ENCODE results near the gene CFAP97D1.

Gene CFAP97D1

DNA sequence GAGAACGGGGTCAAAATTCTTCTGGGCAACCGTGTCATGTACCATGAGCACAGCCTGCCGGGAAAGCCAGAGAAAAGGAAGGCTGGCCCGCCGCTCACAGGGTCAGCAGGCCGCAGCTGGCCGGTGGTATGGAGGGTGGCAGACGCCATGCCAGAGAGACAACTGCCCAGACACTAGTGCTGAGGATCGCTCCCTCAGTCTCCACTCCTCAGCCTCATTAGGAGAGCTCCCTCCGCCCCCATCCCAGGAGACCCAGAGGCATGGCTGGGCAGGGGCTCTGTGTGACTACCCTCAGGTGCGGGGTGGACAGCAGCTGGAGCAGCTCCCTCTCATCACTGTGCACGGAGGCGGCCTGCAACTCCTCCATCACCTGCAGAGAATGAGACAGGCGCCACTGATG, 49.5 kb downstream of the CFAP97D1 start:
- no peak for DNase-seq

DNA sequence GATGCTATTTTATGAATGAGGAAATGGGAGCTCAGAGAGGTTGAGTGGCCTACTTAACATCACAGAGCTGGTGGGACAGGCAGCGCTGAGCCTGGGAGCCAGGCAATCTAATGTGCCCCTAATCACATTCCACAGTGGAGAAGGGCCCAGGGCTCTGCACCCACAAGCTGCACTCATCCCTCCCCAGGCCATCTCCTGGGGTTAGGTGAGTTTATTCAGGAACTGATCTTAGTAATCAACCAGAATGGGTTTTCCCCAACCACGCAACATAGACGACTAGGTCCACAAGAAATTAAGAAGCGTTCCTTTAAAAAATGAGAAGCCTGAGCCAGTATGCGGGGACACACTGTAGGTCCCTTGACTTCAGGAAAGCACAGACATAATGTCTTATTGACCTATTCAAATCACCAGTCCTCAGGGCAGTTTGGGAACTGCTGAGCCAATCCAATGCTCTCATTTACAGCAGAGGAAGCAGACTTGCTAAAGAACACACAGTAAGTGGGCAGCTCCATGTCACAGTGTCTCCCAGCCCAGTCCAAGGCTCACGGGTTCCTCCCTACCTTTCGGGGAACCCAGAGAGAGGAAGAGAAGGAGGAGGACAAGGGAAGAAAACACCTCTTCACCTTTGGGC, 50.4 kb downstream of the CFAP97D1 start:
- peak in 1 of 14 donors; percentile 24 for DNase-seq

DNA sequence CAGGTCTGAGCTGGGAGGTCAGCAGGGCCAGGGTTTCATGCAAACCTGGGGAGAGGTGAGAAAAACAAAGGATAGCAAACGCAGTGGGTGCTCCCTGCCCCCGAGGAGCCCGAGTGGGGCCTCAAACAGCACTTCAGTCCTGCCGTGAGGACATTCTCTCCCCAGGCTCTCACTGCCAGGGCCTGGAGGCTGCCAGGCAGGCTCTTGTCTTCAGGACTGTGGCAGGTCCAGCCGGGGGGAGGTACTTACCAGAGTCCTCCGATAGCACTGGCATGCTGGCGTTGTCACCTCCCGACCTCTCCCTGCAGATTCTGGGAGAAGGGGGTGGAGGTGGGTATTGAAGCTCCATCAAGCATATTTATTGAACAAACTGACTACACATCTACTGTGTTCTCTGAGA, 51.4 kb downstream of the CFAP97D1 start:
- peak in 1 of 14 donors; percentile 45 for DNase-seq

DNA sequence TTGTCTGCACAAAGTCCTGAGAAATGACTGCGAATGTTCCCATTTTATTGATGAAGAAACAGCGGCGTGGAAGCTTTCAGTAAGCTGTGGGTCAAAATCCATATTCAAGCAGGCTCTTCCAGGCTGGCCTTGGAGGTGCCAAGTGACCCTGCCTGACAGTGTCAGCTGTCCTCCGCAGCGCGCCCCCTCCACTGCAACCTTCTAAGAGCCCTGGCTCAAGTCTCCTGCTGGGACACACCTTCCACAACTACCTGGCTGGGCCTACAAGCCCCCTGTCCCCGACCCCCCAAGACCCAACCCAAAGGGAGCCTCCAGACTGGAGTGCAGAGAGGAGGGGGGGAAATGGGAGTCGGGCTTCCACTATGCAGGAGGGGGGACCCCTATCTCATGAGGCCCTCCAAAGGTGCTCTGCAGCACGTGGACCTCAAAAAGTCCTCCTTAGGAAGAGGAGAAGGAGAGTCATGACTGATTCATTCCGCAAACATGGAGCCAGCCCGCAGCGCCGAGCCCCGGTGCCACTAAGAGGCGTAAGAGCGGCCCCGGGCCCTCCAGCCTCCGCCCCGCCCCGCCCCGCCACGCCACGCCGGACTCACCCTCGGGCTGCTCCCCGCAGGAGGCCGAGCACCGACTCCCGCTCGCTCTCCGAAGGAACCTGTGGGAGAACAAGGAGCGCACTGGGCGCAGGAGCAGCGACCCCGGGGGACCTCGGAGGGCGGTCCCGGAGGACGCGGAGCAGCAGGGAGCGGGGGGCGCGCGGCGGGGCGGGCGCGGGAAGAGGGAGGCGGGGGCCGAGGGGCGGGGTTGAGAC, 52.1 kb downstream of the CFAP97D1 start:
- peak in 3 of 14 donors; percentile 29 to 55 (median 50) for DNase-seq

DNA sequence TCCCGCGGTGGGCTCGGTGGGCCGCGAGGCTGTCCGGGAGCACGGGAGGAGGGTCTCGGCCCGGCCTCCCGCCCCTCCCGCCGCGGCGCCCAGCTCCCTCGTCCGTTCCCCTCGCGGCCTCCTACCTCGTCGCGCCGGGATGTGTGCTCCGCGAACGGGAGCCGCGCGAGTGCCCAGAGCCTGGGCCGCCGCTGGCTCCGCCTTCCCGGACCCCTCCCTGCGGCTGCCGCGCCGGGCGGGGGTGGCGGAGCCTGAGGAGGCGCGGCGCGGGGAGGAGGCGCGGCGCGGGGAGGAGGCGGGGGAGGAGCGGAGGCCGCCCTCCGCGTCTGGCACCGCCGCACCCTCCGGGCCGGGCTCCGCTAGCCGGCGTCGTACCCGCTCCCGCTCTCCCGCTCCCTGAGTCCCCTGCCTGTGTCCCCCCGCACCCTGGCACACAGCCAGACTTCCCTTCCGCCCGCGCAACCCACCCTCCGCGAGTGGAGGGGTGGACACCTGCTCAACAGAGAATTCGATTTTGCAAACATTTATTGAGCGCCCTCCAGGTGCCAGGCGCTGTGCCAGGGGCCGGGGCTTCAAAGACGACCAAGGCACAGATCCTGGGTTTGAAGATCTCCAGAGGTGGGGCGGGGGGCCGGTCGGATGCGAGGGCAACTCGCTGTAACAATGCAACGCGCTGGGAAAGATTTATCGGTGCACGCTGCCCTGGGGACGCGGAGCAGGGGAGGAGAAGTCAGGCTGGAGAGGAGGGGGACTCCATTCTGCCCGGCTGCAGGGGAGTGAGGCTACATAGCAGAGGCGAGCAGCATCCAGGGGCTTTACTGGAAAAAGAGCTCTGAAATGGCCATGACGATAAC, 53.0 kb downstream of the CFAP97D1 start, which contains the start of gene MPP3:
Gene MPP3 (minus strand): TSS at position 171 of the 854 bp plus-strand sequence. CDS start 1,240 bp downstream, outside the sequence.
- peak in 6 of 14 donors; percentile 13 to 60 (median 31) for DNase-seq

DNA sequence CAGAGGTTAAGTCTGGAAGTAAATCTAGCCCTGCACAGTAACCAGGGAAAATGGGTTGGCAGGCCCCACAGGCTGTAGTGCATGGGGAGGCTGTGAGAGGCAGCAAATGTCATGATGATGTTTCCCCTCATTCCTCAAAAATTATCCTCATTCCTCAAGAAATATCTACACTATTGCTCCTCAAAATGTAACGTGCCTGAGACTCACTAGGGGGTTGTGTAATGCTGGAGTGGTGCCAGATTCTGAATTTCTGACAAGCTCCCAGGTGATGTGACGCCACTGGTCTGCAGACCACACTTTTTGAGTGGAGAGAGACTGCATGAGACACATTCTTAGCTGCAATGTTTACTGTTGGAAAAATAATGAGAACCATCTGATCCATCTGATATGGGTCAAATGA, 53.9 kb downstream of the CFAP97D1 start:
- DNase-seq: no peak
